Fibroblast of peridontal ligament (primary cell): ENCODE data around the gene RAPSN.

Experiments used
- DNase-seq: peaks from one replicate; pipeline ENCODE4 v3.0.0-alpha.2; 2010; ENCODE audit errors: extremely low read depth

RAPSN gene

GRCh38 chr11:47448566-47449427 lies at the start of gene RAPSN:
Gene RAPSN, minus strand, starts transcription at chr11:47449136. Its CDS starts 172 bp downstream, at chr11:47448964.
- DNase-seq, result no peak

- DNase-seq, result no peak
Measured at GRCh38 chr11:47498149-47498548, 49.2 kb upstream of the RAPSN start.

- no peak for DNase-seq
Measured at GRCh38 chr11:47496808-47497207, 47.9 kb upstream of the RAPSN start.

GRCh38 chr11:47495856-47496217 lies 46.9 kb upstream of the RAPSN start:
- DNase-seq, result no peak

- DNase-seq, result peak; percentile 87
Measured at GRCh38 chr11:47495011-47495855, 46.3 kb upstream of the RAPSN start.

- peak; percentile 81 for DNase-seq
Measured at GRCh38 chr11:47489395-47489755, 40.4 kb upstream of the RAPSN start.

- no peak for DNase-seq
Measured at GRCh38 chr11:47488674-47489394, 39.9 kb upstream of the RAPSN start.

GRCh38 chr11:47488111-47488510 lies 39.2 kb upstream of the RAPSN start:
- no peak for DNase-seq

- no peak for DNase-seq
Measured at GRCh38 chr11:47487421-47487820, 38.5 kb upstream of the RAPSN start.

GRCh38 chr11:47485107-47485506 lies 36.2 kb upstream of the RAPSN start:
- DNase-seq, result no peak

- DNase-seq, result no peak
Measured at GRCh38 chr11:47483457-47483856, 34.5 kb upstream of the RAPSN start.

GRCh38 chr11:47480762-47481161 lies 31.8 kb upstream of the RAPSN start:
- DNase-seq, result no peak

- DNase-seq, result no peak
Measured at GRCh38 chr11:47478651-47479329, 29.9 kb upstream of the RAPSN start.

GRCh38 chr11:47477753-47478152 lies 28.8 kb upstream of the RAPSN start:
- no peak for DNase-seq

GRCh38 chr11:47477323-47477722 lies 28.4 kb upstream of the RAPSN start:
- DNase-seq, result no peak

- DNase-seq, result no peak
Measured at GRCh38 chr11:47470671-47471070, 21.7 kb upstream of the RAPSN start.

GRCh38 chr11:47469361-47470179 lies 20.6 kb upstream of the RAPSN start:
- peak; percentile 69 for DNase-seq

GRCh38 chr11:47468598-47469214 lies 19.8 kb upstream of the RAPSN start:
- DNase-seq, result no peak

- DNase-seq, result no peak
Measured at GRCh38 chr11:47467357-47467756, 18.4 kb upstream of the RAPSN start.

- DNase-seq, result peak; percentile 52
Measured at GRCh38 chr11:47466701-47467250, 17.8 kb upstream of the RAPSN start.
